NCI-H1417 treated with DMSO at 0.1 percent for 48 hours (cell line): Measurements from ENCODE around the gene KCNQ2.
"Not testable (repeated sequence)": the region's sequence is repeated elsewhere in the genome, so short reads cannot be mapped to it uniquely, and the experiment has no call there.

Experiments used
- DNase-seq: peaks from one replicate; lab custom pipeline; 2025; lab: John Stamatoyannopoulos, UW

Gene KCNQ2

GRCh38 chr20:63490416-63490815 is 18.0 kb upstream of the KCNQ2 start:
- DNase-seq, result no peak

- DNase-seq, result no peak
These were observed 16.1 kb upstream of the KCNQ2 start for GRCh38 chr20:63488315-63489251.

- DNase-seq, result no peak
These were observed 15.4 kb upstream of the KCNQ2 start for GRCh38 chr20:63487781-63488241.

- no peak for DNase-seq
These were observed 14.8 kb upstream of the KCNQ2 start for GRCh38 chr20:63487116-63487764.

GRCh38 chr20:63486300-63486855 is 13.9 kb upstream of the KCNQ2 start:
- DNase-seq, result no peak

- no peak for DNase-seq
These were observed 12.4 kb upstream of the KCNQ2 start for GRCh38 chr20:63484651-63485403.

- no peak for DNase-seq
These were observed 11.8 kb upstream of the KCNQ2 start for GRCh38 chr20:63484236-63484635.

- no peak for DNase-seq
These were observed 11.4 kb upstream of the KCNQ2 start for GRCh38 chr20:63483834-63484233.

- no peak for DNase-seq
These were observed 9.6 kb upstream of the KCNQ2 start for GRCh38 chr20:63482021-63482587.

GRCh38 chr20:63481503-63481902 is 9.0 kb upstream of the KCNQ2 start:
- no peak for DNase-seq

GRCh38 chr20:63479695-63480419 is 7.4 kb upstream of the KCNQ2 start:
- DNase-seq, result not testable (repeated sequence)

- no peak for DNase-seq
These were observed 6.2 kb upstream of the KCNQ2 start for GRCh38 chr20:63478346-63479302.

GRCh38 chr20:63477944-63478343 is 5.5 kb upstream of the KCNQ2 start:
- DNase-seq, result no peak

GRCh38 chr20:63477061-63477616 is 4.7 kb upstream of the KCNQ2 start:
- no peak for DNase-seq

GRCh38 chr20:63475209-63475608 is 2.8 kb upstream of the KCNQ2 start:
- no peak for DNase-seq

GRCh38 chr20:63473555-63474449 is 1.3 kb upstream of the KCNQ2 start:
- DNase-seq, result no peak

- DNase-seq, result no peak
These were observed 471 bp upstream of the KCNQ2 start for GRCh38 chr20:63472862-63473390.

- DNase-seq, result no peak
These were observed 806 bp downstream of the KCNQ2 start for GRCh38 chr20:63471717-63471980.
